Panc1 (cell line): Measurements from ENCODE around the gene SLC4A4. TPM values are rescaled to one million over a fixed set of nuclear protein-coding genes. Genes with fewer than 3 reads are reported as not detected.

Experiments used
- ATAC-seq: fragments of 200-7000 bp; cut with Tn5 transposase; 2 replicates; pipeline ENCODE4 v1.9.1; 2020; ENCODE audit warnings: mild to moderate bottlenecking, moderate library complexity
- BruUV-seq: library from RNA; stranded (reverse); fragments of 400-500 nt; replicated peaks from 2 replicates; lab custom pipeline; 2021; lab: Mats Ljungman, UMichigan
- CTCF ChIA-PET: fragments of 300-600 bp; sonication (Branson Sonifier 250); formaldehyde crosslinking; loops from one replicate; lab custom pipeline; 2022; ENCODE audit warnings: antibody characterized with exemption; lab: Charles Lee
- POLR2A ChIA-PET: fragments of 300-600 bp; sonication (Branson Sonifier 250); formaldehyde crosslinking; loops from one replicate; lab custom pipeline; 2022; ENCODE audit warnings: antibody characterized with exemption; lab: Charles Lee
- DNase-seq: peaks from one replicate; pipeline ENCODE4 v3.0.0-alpha.2; 2010; ENCODE audit warnings: low read depth, low spot score
- H3K27ac ChIP-seq: 2 replicates; pipeline ENCODE4 v1.5.1; 2011; ENCODE audit warnings: mild to moderate bottlenecking, low read length, inconsistent platforms
- H3K27me3 ChIP-seq: fragments of 200-500 bp; sonication (Bioruptor generic); 2 replicates; pipeline ENCODE4 v1.6.0; 2014; ENCODE audit warnings: low read length, inconsistent platforms; ENCODE audit not compliant: control insufficient read depth, insufficient read depth
- H3K36me3 ChIP-seq: fragments of 200-500 bp; sonication (Bioruptor generic); 2 replicates; pipeline ENCODE4 v1.5.1; 2014; ENCODE audit warnings: inconsistent platforms, mild to moderate bottlenecking, low read length, moderate library complexity; ENCODE audit not compliant: control insufficient read depth, insufficient read depth
- H3K4me1 ChIP-seq: 2 replicates; pipeline ENCODE4 v1.5.1; 2011; ENCODE audit warnings: inconsistent platforms, mild to moderate bottlenecking, low read length, moderate library complexity; ENCODE audit not compliant: control insufficient read depth, insufficient read depth
- H3K4me3 ChIP-seq, 2 experiments: 2 replicates each; pipeline ENCODE4 v1.5.1; 2011 to 2012; ENCODE audit warnings: low read depth in 2 of 2, low read length in 2 of 2, mild to moderate bottlenecking in 2 of 2, inconsistent platforms in 1 of 2, moderate library complexity in 1 of 2
- H3K9me3 ChIP-seq: fragments of 200-500 bp; sonication (Bioruptor generic); 2 replicates; pipeline ENCODE4 v1.5.1; 2014; ENCODE audit warnings: low read depth, mild to moderate bottlenecking, inconsistent platforms, low read length, moderate library complexity; ENCODE audit not compliant: control insufficient read depth, insufficient read depth
- POLR2AphosphoS5 ChIP-seq: IDR thresholded peaks from 2 replicates; pipeline ENCODE4 v1.6.1; 2012; ENCODE audit warnings: mild to moderate bottlenecking, low read depth, low read length, moderate library complexity
- REST ChIP-seq, 2 experiments: IDR thresholded peaks; 2 replicates each; pipeline ENCODE4 v1.6.1; 2011 to 2012; ENCODE audit warnings: low read depth in 2 of 2, control low read depth in 1 of 2, low read length in 1 of 2, mild to moderate bottlenecking in 1 of 2, moderate library complexity in 1 of 2; ENCODE audit not compliant: insufficient read depth in 1 of 2
- SIN3A ChIP-seq: IDR thresholded peaks from 2 replicates; pipeline ENCODE4 v1.6.1; 2012; ENCODE audit warnings: low read depth, mild to moderate bottlenecking, low read length, moderate library complexity, borderline replicate concordance; ENCODE audit not compliant: insufficient read depth
- TCF7L2 ChIP-seq: IDR thresholded peaks from 2 replicates; pipeline ENCODE4 v1.6.1; 2011; ENCODE audit warnings: mild to moderate bottlenecking, low read depth, low read length, inconsistent platforms
- in situ Hi-C: cut with HindIII; loops from 2 replicates; pipeline ENCODE4 v1.10.0; 2016; ENCODE audit warnings: low sequenced_read_pairs, low pct_unique_long_range_greater_than_20kb
- intact Hi-C: fragments of 100-400 bp; cut with micrococcal nuclease; formaldehyde crosslinking; loops from one replicate; pipeline ENCODE4 v1.10.0; 2022; ENCODE audit not compliant: unreplicated experiment
- total RNA-seq: library from RNA; stranded (reverse); gene quantifications from one replicate; pipeline ENCODE4 v1.2.1, GENCODE V29; 2021; ENCODE audit not compliant: unreplicated experiment
- TF ChIP-seq, protein P1 (sequence below): fragments of 450-650 bp; IDR thresholded peaks from 2 replicates; pipeline ENCODE4 v1.5.1; 2017; ENCODE audit warnings: mild to moderate bottlenecking

SLC4A4 gene
- total RNA-seq, 1 experiment from 2014 or later, result 0.26 TPM

GRCh38 chr4:71487344-71487920, 148.6 kb downstream of the SLC4A4 start:
- in situ Hi-C loops (no loop called here), intact Hi-C loops (no loop called here)
- Histone ChIP-seq H3K4me1 (no peaks in the 10 kb centered on the region), H3K9me3 (no peaks in the 10 kb centered on the region), H3K27ac (no peak overlapping the region), H3K36me3 (no peaks in the 10 kb centered on the region), H3K4me3 (no peak overlapping the region), H3K27me3 (no peaks in the 10 kb centered on the region)
- ChIA-PET CTCF (no interaction called here), POLR2A (no interaction called here)
- no TSS peak for BruUV-seq
- TF ChIP-seq, protein P1, sequence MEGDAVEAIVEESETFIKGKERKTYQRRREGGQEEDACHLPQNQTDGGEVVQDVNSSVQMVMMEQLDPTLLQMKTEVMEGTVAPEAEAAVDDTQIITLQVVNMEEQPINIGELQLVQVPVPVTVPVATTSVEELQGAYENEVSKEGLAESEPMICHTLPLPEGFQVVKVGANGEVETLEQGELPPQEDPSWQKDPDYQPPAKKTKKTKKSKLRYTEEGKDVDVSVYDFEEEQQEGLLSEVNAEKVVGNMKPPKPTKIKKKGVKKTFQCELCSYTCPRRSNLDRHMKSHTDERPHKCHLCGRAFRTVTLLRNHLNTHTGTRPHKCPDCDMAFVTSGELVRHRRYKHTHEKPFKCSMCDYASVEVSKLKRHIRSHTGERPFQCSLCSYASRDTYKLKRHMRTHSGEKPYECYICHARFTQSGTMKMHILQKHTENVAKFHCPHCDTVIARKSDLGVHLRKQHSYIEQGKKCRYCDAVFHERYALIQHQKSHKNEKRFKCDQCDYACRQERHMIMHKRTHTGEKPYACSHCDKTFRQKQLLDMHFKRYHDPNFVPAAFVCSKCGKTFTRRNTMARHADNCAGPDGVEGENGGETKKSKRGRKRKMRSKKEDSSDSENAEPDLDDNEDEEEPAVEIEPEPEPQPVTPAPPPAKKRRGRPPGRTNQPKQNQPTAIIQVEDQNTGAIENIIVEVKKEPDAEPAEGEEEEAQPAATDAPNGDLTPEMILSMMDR, result no peak
- no peak for TF ChIP-seq REST (IDR thresholded peaks at IDR 0.05; ENCODE audit: insufficient read depth in 1 of 2, low read depth in 2 of 2, low read length in 1 of 2)
- no peak for TF ChIP-seq POLR2AphosphoS5
- no peak for TF ChIP-seq SIN3A
- DNase-seq (no peak), ATAC-seq (no peak)

- ChIA-PET POLR2A (no interaction called here), CTCF (no interaction called here)
- Histone ChIP-seq H3K4me3 (no peak overlapping the region), H3K4me1 (no peaks in the 10 kb centered on the region), H3K27me3 (no peaks in the 10 kb centered on the region), H3K36me3 (no peaks in the 10 kb centered on the region), H3K9me3 (no peaks in the 10 kb centered on the region), H3K27ac (no peak overlapping the region)
- TF ChIP-seq, protein P1, result no peak
- no peak for TF ChIP-seq REST (IDR thresholded peaks at IDR 0.05; ENCODE audit: insufficient read depth in 1 of 2, low read depth in 2 of 2, low read length in 1 of 2)
- no peak for TF ChIP-seq SIN3A
- TF ChIP-seq TCF7L2, result no peak
- no peak for ATAC-seq
- no peak for DNase-seq
- intact Hi-C loops (no loop called here), in situ Hi-C loops (no loop called here)
- BruUV-seq, result no TSS peak
These were observed 155.7 kb downstream of the SLC4A4 start for GRCh38 chr4:71494539-71494938.
